WTC11 (cell line): Measurements from ENCODE around the gene ADAM8. TPM values are rescaled to one million over a fixed set of nuclear protein-coding genes. Genes with fewer than 3 reads are reported as not detected.

Experiments
- ATAC-seq: fragments of 200-7000 bp; cut with Tn5 transposase; 2 replicates; pipeline ENCODE4 v1.10.0; 2021; ENCODE audit warnings: mild to moderate bottlenecking, moderate library complexity
- CTCF ChIA-PET: fragments of 300-600 bp; sonication (Branson Sonifier 250); formaldehyde crosslinking; loops from one replicate; lab custom pipeline; 2021; ENCODE audit warnings: antibody characterized with exemption; lab: Charles Lee
- POLR2A ChIA-PET: fragments of 350-600 bp; sonication (Branson Sonifier 250); formaldehyde crosslinking; loops from one replicate; lab custom pipeline; 2021; ENCODE audit warnings: antibody characterized with exemption; lab: Charles Lee
- DNase-seq: peaks from one replicate; pipeline ENCODE4 v3.0.0; 2021; ENCODE audit warnings: low spot score
- H3K27ac Mint-ChIP-seq: 2 replicates; pipeline ENCODE4 v1.8.0; 2021; ENCODE audit warnings: mixed read lengths
- H3K27me3 Mint-ChIP-seq: 2 replicates; pipeline ENCODE4 v1.8.0; 2021; ENCODE audit warnings: low read depth, mild to moderate bottlenecking, moderate library complexity, mixed read lengths
- H3K36me3 Mint-ChIP-seq: 2 replicates; pipeline ENCODE4 v1.8.0; 2021; ENCODE audit warnings: mixed read lengths
- H3K4me1 Mint-ChIP-seq: 2 replicates; pipeline ENCODE4 v1.8.0; 2022; ENCODE audit warnings: mixed read lengths
- H3K4me3 Mint-ChIP-seq: 2 replicates; pipeline ENCODE4 v1.8.0; 2021; ENCODE audit warnings: mild to moderate bottlenecking, moderate library complexity, mixed read lengths
- H3K9me3 Mint-ChIP-seq: 2 replicates; pipeline ENCODE4 v1.8.0; 2021; ENCODE audit warnings: mixed read lengths
- CREM ChIP-seq: sonication (generic); formaldehyde crosslinking; IDR thresholded peaks from 2 replicates; pipeline ENCODE4 v1.8.1; 2022; ENCODE audit warnings: mild to moderate bottlenecking, missing genetic modification reagents, moderate library complexity
- GTF2I ChIP-seq: fragments of 250-450 bp; sonication (Bioruptor Pico); conservative IDR thresholded peaks from 2 replicates; pipeline ENCODE4 v1.4.0; 2021; ENCODE audit warnings: mild to moderate bottlenecking
- IRF2 ChIP-seq: sonication (generic); formaldehyde crosslinking; IDR thresholded peaks from 2 replicates; pipeline ENCODE4 v1.8.0; 2022; ENCODE audit warnings: low read depth, missing genetic modification reagents, borderline replicate concordance
- SMAD3 ChIP-seq: sonication (generic); formaldehyde crosslinking; IDR thresholded peaks from 2 replicates; pipeline ENCODE4 v1.8.0; 2022; ENCODE audit warnings: missing genetic modification reagents, mild to moderate bottlenecking, borderline replicate concordance
- TCF7 ChIP-seq: sonication (generic); formaldehyde crosslinking; IDR thresholded peaks from 2 replicates; pipeline ENCODE4 v1.8.0; 2022; ENCODE audit warnings: mild to moderate bottlenecking, low read depth, missing genetic modification reagents, moderate library complexity
- ZNF219 ChIP-seq: sonication (generic); formaldehyde crosslinking; IDR thresholded peaks from 2 replicates; pipeline ENCODE4 v1.8.0; 2023; ENCODE audit warnings: missing genetic modification reagents, mild to moderate bottlenecking, borderline replicate concordance
- ZNF423 ChIP-seq: fragments of 250-450 bp; sonication (Bioruptor Pico); IDR thresholded peaks from 2 replicates; pipeline ENCODE4 v2.1.2; 2022; ENCODE audit warnings: mild to moderate bottlenecking, moderate library complexity
- total RNA-seq: library from RNA; stranded (reverse); gene quantifications from 3 replicates; pipeline ENCODE4 v1.2.3, GENCODE V29; 2021
- TF ChIP-seq, protein P1 (sequence below): fragments of 250-450 bp; sonication (Bioruptor Pico); IDR thresholded peaks from 2 replicates; pipeline ENCODE4 v1.9.0; 2021; ENCODE audit warnings: mild to moderate bottlenecking
- TF ChIP-seq, protein P2 (sequence below): sonication (generic); formaldehyde crosslinking; IDR thresholded peaks from 2 replicates; pipeline ENCODE4 v1.8.1; 2023; ENCODE audit warnings: mild to moderate bottlenecking, missing genetic modification reagents, moderate library complexity
- TF ChIP-seq, protein P3 (sequence below): fragments of 200-600 bp; IDR thresholded peaks from 2 replicates; pipeline ENCODE4 v1.8.0; 2022; ENCODE audit warnings: antibody characterized with exemption
- TF ChIP-seq, protein P4 (sequence below): sonication (generic); formaldehyde crosslinking; IDR thresholded peaks from 2 replicates; pipeline ENCODE4 v1.8.0; 2022; ENCODE audit warnings: mild to moderate bottlenecking, missing genetic modification reagents
- TF ChIP-seq, protein P5 (sequence below): sonication (generic); formaldehyde crosslinking; conservative IDR thresholded peaks from 2 replicates; pipeline ENCODE4 v1.8.1; 2023; ENCODE audit warnings: mild to moderate bottlenecking, low read depth, missing genetic modification reagents, moderate library complexity
- TF ChIP-seq, protein P6 (sequence below): fragments of 250-450 bp; sonication (Bioruptor Pico); IDR thresholded peaks from 2 replicates; pipeline ENCODE4 v1.8.0; 2021; ENCODE audit warnings: mild to moderate bottlenecking
- TF ChIP-seq, protein P7 (sequence below): sonication (generic); formaldehyde crosslinking; IDR thresholded peaks from 2 replicates; pipeline ENCODE4 v1.8.0; 2023; ENCODE audit warnings: missing genetic modification reagents, mild to moderate bottlenecking, borderline replicate concordance
- TF ChIP-seq, protein P8 (sequence below): sonication (generic); formaldehyde crosslinking; IDR thresholded peaks from 2 replicates; pipeline ENCODE4 v1.8.1; 2022; ENCODE audit warnings: low read depth, missing genetic modification reagents, borderline replicate concordance
- TF ChIP-seq, protein P9 (sequence below): sonication (generic); formaldehyde crosslinking; conservative IDR thresholded peaks from 2 replicates; pipeline ENCODE4 v1.8.1; 2022; ENCODE audit warnings: mild to moderate bottlenecking, missing genetic modification reagents

Gene ADAM8
- total RNA-seq, 1 experiment from 2014 or later: 7.2 TPM

DNA sequence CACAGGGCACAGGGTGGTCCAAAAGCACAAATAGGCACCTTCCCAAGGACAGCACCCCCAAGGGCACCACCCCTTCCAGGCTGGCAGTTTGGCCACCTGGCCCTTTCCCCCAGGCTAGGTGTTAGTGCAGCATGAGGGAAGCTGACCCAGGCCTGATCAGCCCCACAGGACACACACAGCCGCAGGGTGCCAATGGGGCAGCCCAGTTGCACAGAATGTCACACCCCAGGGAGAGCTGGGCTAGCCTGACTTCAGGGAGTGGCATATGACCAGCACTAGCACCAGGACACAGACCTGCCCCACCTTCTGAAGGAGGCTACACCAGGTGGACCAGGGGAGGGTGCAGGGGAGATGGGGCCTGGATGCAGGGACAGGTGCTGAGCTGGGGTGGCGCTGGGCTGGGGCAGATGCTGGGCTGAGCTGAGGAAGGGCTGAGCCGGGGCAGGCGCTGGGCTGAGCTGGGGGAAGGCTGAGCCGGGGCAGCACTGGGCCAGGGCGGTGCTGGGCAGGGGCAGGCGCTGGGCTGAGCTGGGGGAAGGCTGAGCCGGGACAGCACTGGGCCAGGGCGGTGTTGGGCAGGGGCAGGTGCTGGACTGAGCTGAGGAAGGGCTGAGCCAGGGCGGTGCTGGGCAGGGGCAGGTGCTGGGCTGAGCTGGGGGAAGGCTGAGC, 3.9 kb upstream of the ADAM8 start (continued):
- TF ChIP-seq, protein P1, sequence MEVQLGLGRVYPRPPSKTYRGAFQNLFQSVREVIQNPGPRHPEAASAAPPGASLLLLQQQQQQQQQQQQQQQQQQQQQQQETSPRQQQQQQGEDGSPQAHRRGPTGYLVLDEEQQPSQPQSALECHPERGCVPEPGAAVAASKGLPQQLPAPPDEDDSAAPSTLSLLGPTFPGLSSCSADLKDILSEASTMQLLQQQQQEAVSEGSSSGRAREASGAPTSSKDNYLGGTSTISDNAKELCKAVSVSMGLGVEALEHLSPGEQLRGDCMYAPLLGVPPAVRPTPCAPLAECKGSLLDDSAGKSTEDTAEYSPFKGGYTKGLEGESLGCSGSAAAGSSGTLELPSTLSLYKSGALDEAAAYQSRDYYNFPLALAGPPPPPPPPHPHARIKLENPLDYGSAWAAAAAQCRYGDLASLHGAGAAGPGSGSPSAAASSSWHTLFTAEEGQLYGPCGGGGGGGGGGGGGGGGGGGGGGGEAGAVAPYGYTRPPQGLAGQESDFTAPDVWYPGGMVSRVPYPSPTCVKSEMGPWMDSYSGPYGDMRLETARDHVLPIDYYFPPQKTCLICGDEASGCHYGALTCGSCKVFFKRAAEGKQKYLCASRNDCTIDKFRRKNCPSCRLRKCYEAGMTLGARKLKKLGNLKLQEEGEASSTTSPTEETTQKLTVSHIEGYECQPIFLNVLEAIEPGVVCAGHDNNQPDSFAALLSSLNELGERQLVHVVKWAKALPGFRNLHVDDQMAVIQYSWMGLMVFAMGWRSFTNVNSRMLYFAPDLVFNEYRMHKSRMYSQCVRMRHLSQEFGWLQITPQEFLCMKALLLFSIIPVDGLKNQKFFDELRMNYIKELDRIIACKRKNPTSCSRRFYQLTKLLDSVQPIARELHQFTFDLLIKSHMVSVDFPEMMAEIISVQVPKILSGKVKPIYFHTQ (CRISPR knock-in tag): no peak
- TF ChIP-seq CREM (no peak), ZNF219 (no peak)
- TF ChIP-seq, protein P2, sequence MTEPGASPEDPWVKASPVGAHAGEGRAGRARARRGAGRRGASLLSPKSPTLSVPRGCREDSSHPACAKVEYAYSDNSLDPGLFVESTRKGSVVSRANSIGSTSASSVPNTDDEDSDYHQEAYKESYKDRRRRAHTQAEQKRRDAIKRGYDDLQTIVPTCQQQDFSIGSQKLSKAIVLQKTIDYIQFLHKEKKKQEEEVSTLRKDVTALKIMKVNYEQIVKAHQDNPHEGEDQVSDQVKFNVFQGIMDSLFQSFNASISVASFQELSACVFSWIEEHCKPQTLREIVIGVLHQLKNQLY (CRISPR knock-in tag): no peak
- TF ChIP-seq, protein P3, sequence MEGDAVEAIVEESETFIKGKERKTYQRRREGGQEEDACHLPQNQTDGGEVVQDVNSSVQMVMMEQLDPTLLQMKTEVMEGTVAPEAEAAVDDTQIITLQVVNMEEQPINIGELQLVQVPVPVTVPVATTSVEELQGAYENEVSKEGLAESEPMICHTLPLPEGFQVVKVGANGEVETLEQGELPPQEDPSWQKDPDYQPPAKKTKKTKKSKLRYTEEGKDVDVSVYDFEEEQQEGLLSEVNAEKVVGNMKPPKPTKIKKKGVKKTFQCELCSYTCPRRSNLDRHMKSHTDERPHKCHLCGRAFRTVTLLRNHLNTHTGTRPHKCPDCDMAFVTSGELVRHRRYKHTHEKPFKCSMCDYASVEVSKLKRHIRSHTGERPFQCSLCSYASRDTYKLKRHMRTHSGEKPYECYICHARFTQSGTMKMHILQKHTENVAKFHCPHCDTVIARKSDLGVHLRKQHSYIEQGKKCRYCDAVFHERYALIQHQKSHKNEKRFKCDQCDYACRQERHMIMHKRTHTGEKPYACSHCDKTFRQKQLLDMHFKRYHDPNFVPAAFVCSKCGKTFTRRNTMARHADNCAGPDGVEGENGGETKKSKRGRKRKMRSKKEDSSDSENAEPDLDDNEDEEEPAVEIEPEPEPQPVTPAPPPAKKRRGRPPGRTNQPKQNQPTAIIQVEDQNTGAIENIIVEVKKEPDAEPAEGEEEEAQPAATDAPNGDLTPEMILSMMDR: no peak
- TF ChIP-seq, protein P4, sequence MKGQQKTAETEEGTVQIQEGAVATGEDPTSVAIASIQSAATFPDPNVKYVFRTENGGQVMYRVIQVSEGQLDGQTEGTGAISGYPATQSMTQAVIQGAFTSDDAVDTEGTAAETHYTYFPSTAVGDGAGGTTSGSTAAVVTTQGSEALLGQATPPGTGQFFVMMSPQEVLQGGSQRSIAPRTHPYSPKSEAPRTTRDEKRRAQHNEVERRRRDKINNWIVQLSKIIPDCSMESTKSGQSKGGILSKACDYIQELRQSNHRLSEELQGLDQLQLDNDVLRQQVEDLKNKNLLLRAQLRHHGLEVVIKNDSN (CRISPR knock-in tag): no peak
- TF ChIP-seq, protein P5, sequence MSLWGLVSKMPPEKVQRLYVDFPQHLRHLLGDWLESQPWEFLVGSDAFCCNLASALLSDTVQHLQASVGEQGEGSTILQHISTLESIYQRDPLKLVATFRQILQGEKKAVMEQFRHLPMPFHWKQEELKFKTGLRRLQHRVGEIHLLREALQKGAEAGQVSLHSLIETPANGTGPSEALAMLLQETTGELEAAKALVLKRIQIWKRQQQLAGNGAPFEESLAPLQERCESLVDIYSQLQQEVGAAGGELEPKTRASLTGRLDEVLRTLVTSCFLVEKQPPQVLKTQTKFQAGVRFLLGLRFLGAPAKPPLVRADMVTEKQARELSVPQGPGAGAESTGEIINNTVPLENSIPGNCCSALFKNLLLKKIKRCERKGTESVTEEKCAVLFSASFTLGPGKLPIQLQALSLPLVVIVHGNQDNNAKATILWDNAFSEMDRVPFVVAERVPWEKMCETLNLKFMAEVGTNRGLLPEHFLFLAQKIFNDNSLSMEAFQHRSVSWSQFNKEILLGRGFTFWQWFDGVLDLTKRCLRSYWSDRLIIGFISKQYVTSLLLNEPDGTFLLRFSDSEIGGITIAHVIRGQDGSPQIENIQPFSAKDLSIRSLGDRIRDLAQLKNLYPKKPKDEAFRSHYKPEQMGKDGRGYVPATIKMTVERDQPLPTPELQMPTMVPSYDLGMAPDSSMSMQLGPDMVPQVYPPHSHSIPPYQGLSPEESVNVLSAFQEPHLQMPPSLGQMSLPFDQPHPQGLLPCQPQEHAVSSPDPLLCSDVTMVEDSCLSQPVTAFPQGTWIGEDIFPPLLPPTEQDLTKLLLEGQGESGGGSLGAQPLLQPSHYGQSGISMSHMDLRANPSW (CRISPR knock-in tag): no peak

DNA sequence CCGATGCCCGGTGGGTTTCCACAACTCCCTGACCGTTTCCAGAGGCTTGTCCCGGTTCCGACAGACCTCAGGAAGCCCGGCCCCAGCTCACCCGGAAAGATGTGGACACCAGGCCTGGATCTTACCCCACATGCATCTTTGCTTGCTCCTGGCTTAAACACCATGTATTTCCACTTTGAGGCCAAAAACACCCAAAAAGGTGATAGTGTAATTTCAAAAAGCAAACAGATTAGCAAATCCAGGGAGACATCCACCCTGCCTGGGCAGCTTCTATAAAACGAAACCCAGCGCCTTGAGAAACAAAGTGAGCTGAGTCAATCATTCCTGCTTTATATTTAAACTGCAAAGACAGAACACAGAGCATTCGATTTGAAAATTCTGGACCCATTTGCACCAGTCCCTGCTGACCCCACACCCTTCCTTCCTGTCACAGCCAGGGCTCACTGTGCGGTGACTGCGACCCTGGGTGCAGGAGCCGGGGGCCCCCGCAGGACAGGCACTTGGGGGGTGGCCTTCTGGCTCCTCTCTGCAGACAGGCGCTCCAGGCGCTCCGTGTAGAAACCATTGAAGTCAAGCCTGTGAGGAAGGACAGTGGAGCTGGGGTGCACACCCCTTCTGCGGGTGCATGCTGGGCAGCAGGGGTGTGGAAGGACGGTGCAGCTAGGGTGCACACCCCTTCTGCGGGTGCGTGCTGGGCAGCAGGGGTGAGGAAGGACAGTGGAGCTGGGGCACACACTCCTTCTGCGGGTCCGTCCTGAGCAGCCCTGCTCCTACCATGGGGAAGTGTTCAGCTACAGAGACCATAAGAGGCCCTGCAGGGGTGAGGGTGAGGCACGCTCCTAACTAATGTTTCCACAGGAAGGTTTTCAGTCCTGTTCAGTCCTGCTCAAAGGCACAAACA, 2.9 kb upstream of the ADAM8 start:
- Mint-ChIP-seq H3K4me3 (no peak overlapping the region), H3K27ac (no peak overlapping the region), H3K27me3 (no peaks in the 10 kb centered on the region), H3K36me3 (peaks cover 11% of the 10 kb centered on the region), H3K9me3 (no peaks in the 10 kb centered on the region), H3K4me1 (peaks cover 6% of the 10 kb centered on the region; the same call in 1 of the 2 replicates)
- no peak for DNase-seq
- POLR2A ChIA-PET: no interaction called here
- no peak for ATAC-seq
- CTCF ChIA-PET: interaction anchor here (1.5 to 2.8 kb wide), 4 partner anchors 12 to 33 kb away, joined by 4 to 11 read pairs (median 8); no protein-coding TSS in a partner anchor
- TF ChIP-seq, protein P6, sequence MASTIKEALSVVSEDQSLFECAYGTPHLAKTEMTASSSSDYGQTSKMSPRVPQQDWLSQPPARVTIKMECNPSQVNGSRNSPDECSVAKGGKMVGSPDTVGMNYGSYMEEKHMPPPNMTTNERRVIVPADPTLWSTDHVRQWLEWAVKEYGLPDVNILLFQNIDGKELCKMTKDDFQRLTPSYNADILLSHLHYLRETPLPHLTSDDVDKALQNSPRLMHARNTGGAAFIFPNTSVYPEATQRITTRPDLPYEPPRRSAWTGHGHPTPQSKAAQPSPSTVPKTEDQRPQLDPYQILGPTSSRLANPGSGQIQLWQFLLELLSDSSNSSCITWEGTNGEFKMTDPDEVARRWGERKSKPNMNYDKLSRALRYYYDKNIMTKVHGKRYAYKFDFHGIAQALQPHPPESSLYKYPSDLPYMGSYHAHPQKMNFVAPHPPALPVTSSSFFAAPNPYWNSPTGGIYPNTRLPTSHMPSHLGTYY (CRISPR knock-in tag): no peak
- no peak for TF ChIP-seq GTF2I (CRISPR knock-in tag)
- no peak for TF ChIP-seq ZNF423 (CRISPR knock-in tag)
- TF ChIP-seq SMAD3 (CRISPR knock-in tag): no peak
- TF ChIP-seq, protein P7, sequence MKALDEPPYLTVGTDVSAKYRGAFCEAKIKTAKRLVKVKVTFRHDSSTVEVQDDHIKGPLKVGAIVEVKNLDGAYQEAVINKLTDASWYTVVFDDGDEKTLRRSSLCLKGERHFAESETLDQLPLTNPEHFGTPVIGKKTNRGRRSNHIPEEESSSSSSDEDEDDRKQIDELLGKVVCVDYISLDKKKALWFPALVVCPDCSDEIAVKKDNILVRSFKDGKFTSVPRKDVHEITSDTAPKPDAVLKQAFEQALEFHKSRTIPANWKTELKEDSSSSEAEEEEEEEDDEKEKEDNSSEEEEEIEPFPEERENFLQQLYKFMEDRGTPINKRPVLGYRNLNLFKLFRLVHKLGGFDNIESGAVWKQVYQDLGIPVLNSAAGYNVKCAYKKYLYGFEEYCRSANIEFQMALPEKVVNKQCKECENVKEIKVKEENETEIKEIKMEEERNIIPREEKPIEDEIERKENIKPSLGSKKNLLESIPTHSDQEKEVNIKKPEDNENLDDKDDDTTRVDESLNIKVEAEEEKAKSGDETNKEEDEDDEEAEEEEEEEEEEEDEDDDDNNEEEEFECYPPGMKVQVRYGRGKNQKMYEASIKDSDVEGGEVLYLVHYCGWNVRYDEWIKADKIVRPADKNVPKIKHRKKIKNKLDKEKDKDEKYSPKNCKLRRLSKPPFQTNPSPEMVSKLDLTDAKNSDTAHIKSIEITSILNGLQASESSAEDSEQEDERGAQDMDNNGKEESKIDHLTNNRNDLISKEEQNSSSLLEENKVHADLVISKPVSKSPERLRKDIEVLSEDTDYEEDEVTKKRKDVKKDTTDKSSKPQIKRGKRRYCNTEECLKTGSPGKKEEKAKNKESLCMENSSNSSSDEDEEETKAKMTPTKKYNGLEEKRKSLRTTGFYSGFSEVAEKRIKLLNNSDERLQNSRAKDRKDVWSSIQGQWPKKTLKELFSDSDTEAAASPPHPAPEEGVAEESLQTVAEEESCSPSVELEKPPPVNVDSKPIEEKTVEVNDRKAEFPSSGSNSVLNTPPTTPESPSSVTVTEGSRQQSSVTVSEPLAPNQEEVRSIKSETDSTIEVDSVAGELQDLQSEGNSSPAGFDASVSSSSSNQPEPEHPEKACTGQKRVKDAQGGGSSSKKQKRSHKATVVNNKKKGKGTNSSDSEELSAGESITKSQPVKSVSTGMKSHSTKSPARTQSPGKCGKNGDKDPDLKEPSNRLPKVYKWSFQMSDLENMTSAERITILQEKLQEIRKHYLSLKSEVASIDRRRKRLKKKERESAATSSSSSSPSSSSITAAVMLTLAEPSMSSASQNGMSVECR: no peak
- TF ChIP-seq TCF7: no peak
- no peak for TF ChIP-seq CREM
- TF ChIP-seq, protein P8, sequence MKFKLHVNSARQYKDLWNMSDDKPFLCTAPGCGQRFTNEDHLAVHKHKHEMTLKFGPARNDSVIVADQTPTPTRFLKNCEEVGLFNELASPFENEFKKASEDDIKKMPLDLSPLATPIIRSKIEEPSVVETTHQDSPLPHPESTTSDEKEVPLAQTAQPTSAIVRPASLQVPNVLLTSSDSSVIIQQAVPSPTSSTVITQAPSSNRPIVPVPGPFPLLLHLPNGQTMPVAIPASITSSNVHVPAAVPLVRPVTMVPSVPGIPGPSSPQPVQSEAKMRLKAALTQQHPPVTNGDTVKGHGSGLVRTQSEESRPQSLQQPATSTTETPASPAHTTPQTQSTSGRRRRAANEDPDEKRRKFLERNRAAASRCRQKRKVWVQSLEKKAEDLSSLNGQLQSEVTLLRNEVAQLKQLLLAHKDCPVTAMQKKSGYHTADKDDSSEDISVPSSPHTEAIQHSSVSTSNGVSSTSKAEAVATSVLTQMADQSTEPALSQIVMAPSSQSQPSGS (CRISPR knock-in tag): no peak
- TF ChIP-seq, protein P9, sequence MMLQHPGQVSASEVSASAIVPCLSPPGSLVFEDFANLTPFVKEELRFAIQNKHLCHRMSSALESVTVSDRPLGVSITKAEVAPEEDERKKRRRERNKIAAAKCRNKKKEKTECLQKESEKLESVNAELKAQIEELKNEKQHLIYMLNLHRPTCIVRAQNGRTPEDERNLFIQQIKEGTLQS: no peak
- no peak for TF ChIP-seq IRF2 (CRISPR knock-in tag)
